Measurements from ENCODE around the gene FKRP.
"Not testable (repeated sequence)": the region's sequence is repeated elsewhere in the genome, so short reads cannot be mapped to it uniquely, and the experiment has no call there.

Gene FKRP

GRCh38 chr19:46775642-46776258 lies 29.9 kb downstream of the FKRP start:
- TF ChIP-seq CTCF (IDR thresholded peaks at IDR 0.05; ENCODE audit: borderline replicate concordance, control extremely low read depth, extremely low read depth, insufficient read depth, missing control alignments) = no peak
- in situ Hi-C loops (cut with MboI; ENCODE audit: low sequenced_read_pairs, unreplicated experiment) = loop anchor here (10.0 kb wide), 1 partner anchor 49 kb away; no protein-coding TSS in a partner anchor
- no peak for DNase-seq (ENCODE audit: low spot score)

DNA sequence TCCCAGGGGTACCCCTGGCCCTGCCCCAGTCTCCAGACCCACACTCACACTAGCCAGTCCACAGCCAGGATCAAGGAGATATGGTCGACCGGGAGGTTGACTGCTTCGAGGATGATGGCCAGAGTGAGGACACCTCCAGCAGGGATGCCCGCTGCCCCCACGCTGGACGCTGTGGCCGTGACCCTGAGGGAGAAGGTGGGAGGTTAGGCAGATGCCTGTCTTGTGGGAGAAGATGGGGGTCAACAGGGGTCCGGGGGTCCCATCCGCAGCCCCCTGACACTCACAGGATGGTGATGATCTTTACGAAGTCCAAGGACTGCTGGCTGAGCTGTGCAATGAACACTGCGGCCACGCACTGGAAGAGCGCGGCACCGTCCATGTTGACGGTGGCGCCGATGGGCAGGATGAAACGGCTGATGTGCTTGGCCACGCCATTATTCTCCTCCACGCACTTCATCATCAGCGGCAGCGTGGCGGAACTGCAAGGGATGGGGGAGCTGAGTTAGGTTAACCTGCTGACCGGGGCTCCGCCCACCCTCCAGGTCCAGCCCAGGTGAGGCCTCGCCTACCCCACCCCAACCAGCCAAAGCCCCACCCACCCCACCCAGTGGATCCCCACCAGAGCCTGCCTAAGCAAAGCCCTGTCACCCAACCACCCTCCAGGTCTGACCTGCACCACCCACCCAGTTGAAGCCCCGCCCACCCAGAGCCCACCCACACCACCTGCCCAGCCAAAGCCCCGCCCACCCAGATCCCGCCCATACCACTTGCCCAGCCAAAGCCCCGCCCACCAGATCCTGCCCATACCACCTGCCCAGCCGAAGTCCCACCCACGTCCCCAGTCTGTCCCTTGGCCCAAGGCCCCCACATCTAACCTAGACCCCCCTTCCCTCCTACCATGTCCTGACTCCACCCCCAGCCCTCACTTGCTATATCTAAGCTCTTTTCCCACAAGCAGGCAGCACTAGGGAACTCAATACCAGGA lies 31.4 kb downstream of the FKRP start:
- peak; percentile 13 for DNase-seq (ENCODE audit: low spot score)
- in situ Hi-C loops (cut with MboI; ENCODE audit: low sequenced_read_pairs, unreplicated experiment) = loop anchor here (10.0 kb wide), 1 partner anchor 48 kb away; no protein-coding TSS in a partner anchor
- no peak for TF ChIP-seq CTCF (IDR thresholded peaks at IDR 0.05; ENCODE audit: borderline replicate concordance, control extremely low read depth, extremely low read depth, insufficient read depth, missing control alignments)

DNA sequence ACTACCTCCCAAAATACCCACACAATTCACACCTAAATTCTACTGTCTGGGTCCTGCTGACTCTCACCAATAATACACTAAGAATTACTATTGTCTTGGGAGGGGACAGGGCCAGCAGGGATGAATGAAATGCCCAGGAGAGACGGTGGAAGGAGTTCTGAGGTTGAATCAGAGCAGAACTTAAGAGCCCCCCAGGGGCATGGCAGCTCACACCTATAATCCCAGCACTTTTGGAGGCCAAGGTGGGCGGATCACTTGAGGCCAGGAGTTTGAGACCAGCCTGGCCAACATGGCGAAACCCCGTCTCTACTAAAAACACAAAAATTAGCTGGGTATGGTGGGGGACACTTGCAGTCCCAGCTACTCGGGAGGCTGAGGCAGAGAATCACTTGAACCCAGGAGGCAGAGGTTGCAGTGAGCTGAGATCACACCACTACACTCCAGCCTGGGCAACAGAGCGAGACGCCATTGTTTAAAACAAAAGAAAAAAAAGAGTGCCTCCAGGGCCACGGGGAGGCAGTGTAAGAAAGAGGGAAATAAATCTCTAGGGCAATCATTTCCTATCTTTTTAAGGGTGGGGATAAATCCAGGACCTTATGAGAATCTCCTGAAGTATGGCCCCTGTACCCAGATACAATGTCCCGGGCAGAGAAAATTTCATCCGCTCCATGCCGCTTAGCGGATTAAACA lies 32.2 kb downstream of the FKRP start:
- in situ Hi-C loops (cut with MboI; ENCODE audit: low sequenced_read_pairs, unreplicated experiment) = loop anchor here (10.0 kb wide), 1 partner anchor 47 kb away; no protein-coding TSS in a partner anchor
- not testable (repeated sequence) for DNase-seq (ENCODE audit: low spot score)

DNA sequence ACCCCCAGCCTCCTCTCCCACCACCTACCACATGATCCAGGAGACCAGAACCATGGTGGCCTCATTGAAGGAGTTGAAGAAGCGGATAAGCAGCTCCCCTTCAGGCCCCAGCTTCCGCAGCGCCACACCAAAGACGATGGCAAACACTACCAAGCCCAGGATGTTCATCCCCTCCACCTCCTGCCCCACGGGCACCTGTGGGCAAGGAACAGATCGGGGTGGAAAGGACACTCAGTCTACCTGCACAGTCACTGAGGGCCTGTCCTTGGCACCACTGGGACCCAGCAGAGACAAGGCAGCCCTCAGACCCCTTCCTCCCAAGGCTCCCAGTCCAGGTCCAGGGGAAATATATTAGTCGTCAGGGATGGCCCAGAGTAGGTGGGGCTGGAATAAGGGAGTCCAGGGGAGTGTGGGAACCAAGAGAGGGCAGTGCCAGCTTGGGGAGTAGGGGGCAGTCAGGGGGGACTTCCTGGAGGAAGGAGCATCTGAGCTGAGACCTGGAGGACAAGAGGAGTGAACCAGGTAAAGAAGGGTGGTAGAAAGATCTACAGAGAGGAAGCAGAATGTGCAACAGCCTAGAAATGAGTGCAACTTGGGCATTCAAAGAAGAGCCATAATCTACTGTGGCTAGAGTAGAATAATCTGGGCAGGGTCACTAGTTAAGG lies 36.6 kb downstream of the FKRP start:
- in situ Hi-C loops (cut with MboI; ENCODE audit: low sequenced_read_pairs, unreplicated experiment) = no loop called here
- DNase-seq (ENCODE audit: low spot score) = peak; percentile 13
- no peak for TF ChIP-seq CTCF (IDR thresholded peaks at IDR 0.05; ENCODE audit: borderline replicate concordance, control extremely low read depth, extremely low read depth, insufficient read depth, missing control alignments)

- in situ Hi-C loops (cut with MboI; ENCODE audit: low sequenced_read_pairs, unreplicated experiment) = no loop called here
- TF ChIP-seq CTCF (IDR thresholded peaks at IDR 0.05; ENCODE audit: borderline replicate concordance, control extremely low read depth, extremely low read depth, insufficient read depth, missing control alignments) = no peak
- DNase-seq (ENCODE audit: low spot score) = no peak
Observed at GRCh38 chr19:46783670-46784069, 37.8 kb downstream of the FKRP start.

DNA sequence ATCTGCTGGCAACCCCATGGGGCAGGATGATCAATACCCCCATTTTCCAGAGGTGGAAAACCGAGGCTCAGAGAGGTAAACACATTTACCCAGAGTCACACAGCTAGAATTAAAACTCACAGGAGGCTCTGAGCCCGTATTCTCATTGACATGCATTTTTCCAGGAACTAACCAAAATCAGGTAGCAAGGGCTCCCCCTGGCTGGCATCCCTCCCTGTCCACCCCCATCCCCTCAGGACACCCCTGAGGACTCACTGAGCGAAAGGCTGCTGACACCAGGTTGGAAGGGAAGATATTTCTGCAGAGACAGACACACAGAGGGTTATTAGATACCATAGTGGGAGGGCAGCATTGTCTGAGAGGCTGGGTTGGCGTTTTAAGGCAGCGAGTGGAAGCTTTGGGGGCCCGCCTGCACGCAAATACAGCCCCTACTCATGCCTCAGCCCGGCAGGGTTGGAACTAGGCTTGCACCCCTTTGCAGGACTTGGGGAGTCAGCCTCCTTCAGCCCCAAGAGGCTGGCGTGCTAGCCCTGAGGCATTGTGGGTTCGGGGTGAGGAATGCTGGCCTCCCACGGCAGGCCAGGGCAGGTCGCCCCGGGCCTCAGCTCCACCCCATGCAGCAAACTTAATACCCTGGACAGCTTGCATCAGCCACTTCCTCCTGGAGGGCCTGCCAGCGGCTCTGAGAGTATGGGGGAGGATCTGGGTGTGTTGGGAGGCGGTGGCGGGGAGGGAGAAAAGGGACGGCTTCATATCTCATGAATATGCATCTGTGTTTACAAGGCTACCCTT lies 38.6 kb downstream of the FKRP start:
- in situ Hi-C loops (cut with MboI; ENCODE audit: low sequenced_read_pairs, unreplicated experiment) = no loop called here
- peak; percentile 23 for TF ChIP-seq CTCF (IDR thresholded peaks at IDR 0.05; ENCODE audit: borderline replicate concordance, control extremely low read depth, extremely low read depth, insufficient read depth, missing control alignments)
- DNase-seq (ENCODE audit: low spot score) = peak; percentile 84

Measured in GM13976 (cell line).